GM13976 (cell line): Measurements from ENCODE around the gene RAB34.

Experiments used
- DNase-seq: peaks from one replicate; pipeline ENCODE4 v3.0.0; 2012; ENCODE audit warnings: low spot score
- in situ Hi-C: fragments of 300-500 bp; cut with MboI; formaldehyde crosslinking; loops from one replicate; pipeline ENCODE4 v1.12.0; 2022; ENCODE audit warnings: low sequenced_read_pairs, mixed read lengths, inconsistent platforms; ENCODE audit not compliant: unreplicated experiment
- TF ChIP-seq, protein P1 (sequence below): IDR thresholded peaks from 2 replicates; pipeline ENCODE4 v1.5.1; 2012; ENCODE audit warnings: borderline replicate concordance, mild to moderate bottlenecking; ENCODE audit not compliant: insufficient read depth; ENCODE audit errors: extremely low read depth, missing control alignments, control extremely low read depth

RAB34 gene

DNA sequence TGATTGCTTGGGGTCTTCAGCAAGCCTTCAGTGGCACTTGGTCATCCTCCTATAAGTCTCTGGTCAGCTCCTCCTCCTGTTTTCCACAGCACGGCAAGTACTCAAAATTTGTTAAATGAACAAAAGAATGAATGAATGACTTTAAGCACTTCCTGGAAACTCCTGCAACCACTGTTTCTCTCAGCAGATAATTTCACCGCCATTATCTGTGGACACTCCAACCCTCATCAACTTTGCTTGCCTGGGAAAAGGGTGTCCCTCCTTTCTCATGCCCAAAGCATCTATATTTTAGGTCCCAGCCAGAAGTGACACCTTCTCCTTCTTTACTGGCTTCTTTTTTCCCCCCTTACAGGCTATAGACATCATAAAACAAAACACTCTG lies 10.3 kb downstream of the RAB34 start:
- no peak for DNase-seq
- in situ Hi-C loops, result no loop called here
- TF ChIP-seq, protein P1, sequence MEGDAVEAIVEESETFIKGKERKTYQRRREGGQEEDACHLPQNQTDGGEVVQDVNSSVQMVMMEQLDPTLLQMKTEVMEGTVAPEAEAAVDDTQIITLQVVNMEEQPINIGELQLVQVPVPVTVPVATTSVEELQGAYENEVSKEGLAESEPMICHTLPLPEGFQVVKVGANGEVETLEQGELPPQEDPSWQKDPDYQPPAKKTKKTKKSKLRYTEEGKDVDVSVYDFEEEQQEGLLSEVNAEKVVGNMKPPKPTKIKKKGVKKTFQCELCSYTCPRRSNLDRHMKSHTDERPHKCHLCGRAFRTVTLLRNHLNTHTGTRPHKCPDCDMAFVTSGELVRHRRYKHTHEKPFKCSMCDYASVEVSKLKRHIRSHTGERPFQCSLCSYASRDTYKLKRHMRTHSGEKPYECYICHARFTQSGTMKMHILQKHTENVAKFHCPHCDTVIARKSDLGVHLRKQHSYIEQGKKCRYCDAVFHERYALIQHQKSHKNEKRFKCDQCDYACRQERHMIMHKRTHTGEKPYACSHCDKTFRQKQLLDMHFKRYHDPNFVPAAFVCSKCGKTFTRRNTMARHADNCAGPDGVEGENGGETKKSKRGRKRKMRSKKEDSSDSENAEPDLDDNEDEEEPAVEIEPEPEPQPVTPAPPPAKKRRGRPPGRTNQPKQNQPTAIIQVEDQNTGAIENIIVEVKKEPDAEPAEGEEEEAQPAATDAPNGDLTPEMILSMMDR, result no peak

- DNase-seq, result no peak
- in situ Hi-C loops, result no loop called here
- TF ChIP-seq, protein P1, result no peak
Observed at GRCh38 chr17:28706471-28707338, 11.0 kb downstream of the RAB34 start.

DNA sequence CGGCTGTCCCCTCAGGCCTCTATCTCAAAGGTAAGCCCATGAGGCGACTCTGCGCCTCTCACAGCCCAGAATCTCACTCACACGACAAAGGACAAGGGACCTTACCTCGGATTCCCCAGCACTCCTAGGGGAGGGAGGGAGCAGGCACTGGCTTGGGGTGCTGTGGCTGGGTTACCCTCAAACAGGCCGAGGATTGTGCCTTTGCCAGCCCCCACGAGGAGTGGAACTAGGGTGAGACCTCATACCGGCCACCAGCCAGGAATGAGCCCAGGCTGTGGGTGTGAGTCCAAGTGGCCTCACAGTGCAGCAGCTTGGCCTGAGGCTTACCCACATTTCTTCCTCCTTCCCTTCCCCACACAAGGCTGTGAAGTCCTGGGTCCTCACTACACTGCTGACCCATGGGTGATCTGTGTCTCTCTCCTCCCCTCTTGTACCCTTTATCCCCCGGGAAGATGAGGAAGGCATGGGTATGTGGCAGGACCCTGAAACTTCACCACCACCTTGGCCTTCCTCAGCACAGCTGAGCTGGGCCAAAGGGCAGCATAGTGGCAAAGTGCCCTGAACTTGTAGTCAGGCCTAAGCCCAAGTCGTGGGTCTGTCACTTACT lies 11.8 kb downstream of the RAB34 start:
- in situ Hi-C loops, result no loop called here
- TF ChIP-seq, protein P1, result no peak
- DNase-seq, result no peak

GRCh38 chr17:28705074-28705659 lies 12.5 kb downstream of the RAB34 start:
- in situ Hi-C loops, result no loop called here
- no peak for DNase-seq
- TF ChIP-seq, protein P1, result no peak

- in situ Hi-C loops, result no loop called here
- no peak for DNase-seq
- TF ChIP-seq, protein P1, result no peak
Observed at GRCh38 chr17:28704219-28704858, 13.3 kb downstream of the RAB34 start.

DNA sequence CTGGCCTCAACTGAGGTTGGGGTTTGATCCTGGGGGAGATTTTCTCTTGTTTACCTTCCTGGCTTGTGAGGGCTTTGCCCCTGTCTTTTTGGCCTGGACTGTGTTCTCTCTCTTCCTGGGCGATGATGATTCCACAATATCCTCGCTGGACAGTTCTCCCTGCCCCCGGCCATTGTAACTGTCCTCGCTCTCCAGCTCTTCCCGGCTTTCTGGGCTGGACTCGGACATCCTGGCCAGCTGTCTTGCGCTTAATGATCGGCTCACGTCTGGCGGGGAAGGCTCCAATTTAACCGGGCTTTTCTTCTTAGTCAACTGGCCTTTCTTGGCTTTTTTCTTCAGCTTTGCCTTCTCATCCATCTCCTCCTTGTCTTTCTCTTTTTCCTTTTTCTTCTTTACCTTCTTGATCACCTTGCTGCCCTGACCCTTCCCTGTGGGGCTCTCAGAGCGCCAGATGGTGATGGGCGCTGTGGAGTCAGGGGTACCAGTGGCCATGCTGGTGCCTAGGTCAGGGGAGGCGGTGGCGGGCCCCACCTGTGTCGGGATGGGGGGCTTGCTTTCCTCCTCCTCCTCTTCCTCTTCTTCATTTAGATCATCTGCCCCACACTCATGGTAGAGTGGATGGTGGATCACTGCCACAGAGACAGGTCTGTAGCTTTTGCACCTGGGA lies 14.0 kb downstream of the RAB34 start:
- TF ChIP-seq, protein P1, result no peak
- in situ Hi-C loops, result no loop called here
- no peak for DNase-seq
